CD4-positive, alpha-beta memory T cell (primary cell): Measurements from ENCODE around the gene ETV3. TPM values are rescaled to one million over a fixed set of nuclear protein-coding genes. Genes with fewer than 3 reads are reported as not detected.
A peak's percentile ranks its signal among the peaks of the same experiment; 100 is the strongest.

ENCODE experiments used
- CTCF ChIA-PET: fragments of 350-600 bp; sonication (Branson Sonifier 250); formaldehyde crosslinking; loops from one replicate; lab custom pipeline; 2021; ENCODE audit warnings: inconsistent platforms; ENCODE audit not compliant: partially characterized antibody; lab: Charles Lee
- POLR2A ChIA-PET: fragments of 350-600 bp; sonication (Branson Sonifier 250); formaldehyde crosslinking; loops from one replicate; lab custom pipeline; 2021; ENCODE audit not compliant: partially characterized antibody; lab: Charles Lee
- DNase-seq, 5 donors: peaks; one replicate each; pipeline versions ENCODE4 v3.0.0 to v3.0.0-alpha.2; 2020 to 2022; ENCODE audit warnings: mixed read lengths in 1 of 5
- H3K27ac ChIP-seq: one replicate; pipeline ENCODE4 v1.7.0; 2013; ENCODE audit warnings: low read depth, low read length
- H3K27me3 ChIP-seq: 2 replicates; pipeline ENCODE4 v1.7.0; 2013; ENCODE audit warnings: mild to moderate bottlenecking, low read length, moderate library complexity; ENCODE audit not compliant: insufficient read depth
- H3K36me3 ChIP-seq: 2 replicates; pipeline ENCODE4 v1.7.0; 2013; ENCODE audit warnings: mild to moderate bottlenecking, low read length, moderate library complexity; ENCODE audit not compliant: insufficient read depth
- H3K4me1 ChIP-seq: 2 replicates; pipeline ENCODE4 v1.7.0; 2013; ENCODE audit warnings: mild to moderate bottlenecking, low read length, moderate library complexity; ENCODE audit not compliant: insufficient read depth
- H3K4me3 ChIP-seq, 2 donors: one replicate each; pipeline ENCODE4 v1.7.0; 2013; ENCODE audit warnings: low read length in 2 of 2, mild to moderate bottlenecking in 1 of 2
- H3K9me3 ChIP-seq, 2 donors: one replicate each; pipeline ENCODE4 v1.7.0; 2013; ENCODE audit warnings: low read length in 2 of 2, control low read depth in 1 of 2; ENCODE audit not compliant: control insufficient read depth in 1 of 2
- H3K27ac Mint-ChIP-seq, 7 donors: one replicate each; pipeline ENCODE4 v1.8.0; 2020 to 2021; ENCODE audit warnings: mixed read lengths in 7 of 7, mild to moderate bottlenecking in 6 of 7, inconsistent platforms in 3 of 7, moderate library complexity in 3 of 7
- H3K27me3 Mint-ChIP-seq, 2 donors: one replicate each; pipeline ENCODE4 v1.8.0; 2020 to 2021; ENCODE audit warnings: mixed read lengths in 2 of 2
- H3K36me3 Mint-ChIP-seq, 2 donors: one replicate each; pipeline ENCODE4 v1.8.0; 2020 to 2021; ENCODE audit warnings: mixed read lengths in 2 of 2, inconsistent platforms in 1 of 2, mild to moderate bottlenecking in 1 of 2
- H3K4me1 Mint-ChIP-seq, 4 donors: one replicate each; pipeline ENCODE4 v1.8.0; 2020 to 2021; ENCODE audit warnings: mixed read lengths in 4 of 4, mild to moderate bottlenecking in 1 of 4
- H3K4me3 Mint-ChIP-seq, 8 donors: one replicate each; pipeline ENCODE4 v1.8.0; 2020 to 2021; ENCODE audit warnings: mixed read lengths in 8 of 8, mild to moderate bottlenecking in 7 of 8, moderate library complexity in 6 of 8, inconsistent platforms in 3 of 8
- H3K9me3 Mint-ChIP-seq, 8 donors: one replicate each; pipeline ENCODE4 v1.8.0; 2020 to 2021; ENCODE audit warnings: mixed read lengths in 8 of 8, mild to moderate bottlenecking in 5 of 8, inconsistent platforms in 3 of 8, moderate library complexity in 1 of 8
- intact Hi-C: fragments of 100-400 bp; cut with micrococcal nuclease; formaldehyde crosslinking; loops from one replicate; pipeline ENCODE4 v1.15.1; 2023
- polyA plus RNA-seq, 2 donors: library from polyadenylated mRNA; unstranded; fragments of 300-500 nt; fragmentation: Illumina TruSeq; gene quantifications; one replicate each; pipeline ENCODE4 v1.2.3, GENCODE V29; 2021
- total RNA-seq, 2 experiments: library from RNA; stranded (reverse); gene quantifications; one replicate each; pipeline ENCODE4 v1.2.3, GENCODE V29; 2021

The ETV3 gene
- total and polyA plus RNA-seq, 4 experiments from 2014 or later, result 7.3 to 31.8 (median 20.9) TPM

DNA sequence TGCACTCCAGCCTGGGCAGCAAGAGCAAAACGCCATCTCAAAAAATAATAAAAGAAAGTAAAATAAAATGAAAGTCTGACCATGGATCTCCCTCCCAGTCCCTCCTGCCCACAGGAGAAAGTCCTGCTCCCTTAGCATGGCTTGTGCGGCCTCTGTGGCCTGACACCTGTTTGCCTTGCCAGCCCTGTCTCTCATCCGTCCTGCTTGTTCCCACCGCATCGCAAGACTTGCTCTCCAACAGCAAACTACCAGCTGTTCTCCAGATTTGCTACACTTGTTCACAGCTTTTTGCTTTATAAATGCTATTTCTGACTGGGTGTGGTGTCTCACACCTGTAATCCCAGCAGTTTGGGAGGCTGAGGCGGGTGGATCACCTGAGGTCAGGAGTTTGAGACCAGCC, 41.3 kb downstream of the ETV3 start:
- H3K4me3 ChIP-seq, result no peak overlapping the region
- H3K4me3 Mint-ChIP-seq, result no peak overlapping the region
- H3K9me3 ChIP-seq, result no peaks in the 10 kb centered on the region
- no peak for DNase-seq
- ChIA-PET POLR2A (no interaction called here), CTCF (interaction anchor here (1.2 to 5.9 kb wide), 2 partner anchors 14 to 59 kb away, joined by 3 to 37 read pairs; no protein-coding TSS in a partner anchor)
- no peaks in the 10 kb centered on the region for H3K36me3 ChIP-seq
- H3K27ac ChIP-seq, result no peak overlapping the region
- peaks cover 0 to 2% (median 0%) of the 10 kb centered on the region in 8 donors for H3K9me3 Mint-ChIP-seq
- H3K36me3 Mint-ChIP-seq, result no peaks in the 10 kb centered on the region
- no peaks in the 10 kb centered on the region for H3K27me3 ChIP-seq
- peak overlapping the region in 3 of 7 donors; percentile 25 to 69 (median 48) for H3K27ac Mint-ChIP-seq
- intact Hi-C loops, result no loop called here
- H3K4me1 ChIP-seq, result no peaks in the 10 kb centered on the region
- peaks cover 0 to 4% (median under 1%) of the 10 kb centered on the region in 4 donors for H3K4me1 Mint-ChIP-seq
- H3K27me3 Mint-ChIP-seq, result no peaks in the 10 kb centered on the region

DNA sequence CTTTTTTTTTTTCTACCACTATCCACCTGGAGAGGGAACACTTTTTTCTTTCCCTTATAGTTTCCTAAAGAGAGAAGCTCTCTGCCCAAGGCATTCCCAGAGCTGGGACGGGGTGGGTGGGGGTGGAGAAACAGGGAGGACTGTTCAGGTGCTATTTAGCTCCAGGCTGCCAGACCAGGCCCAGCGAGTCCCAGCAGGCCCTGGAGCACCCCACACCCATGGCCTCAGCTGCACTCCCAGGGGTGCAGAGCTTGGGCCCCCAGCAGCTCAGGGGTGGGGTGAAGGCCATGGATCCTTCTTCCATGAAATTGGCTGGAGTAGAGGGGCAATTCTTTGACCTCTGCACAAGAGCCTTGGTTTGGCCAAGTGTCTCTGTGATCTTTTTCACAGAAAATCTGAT, 42.6 kb downstream of the ETV3 start:
- no peaks in the 10 kb centered on the region for H3K36me3 ChIP-seq
- H3K4me1 Mint-ChIP-seq, result peaks cover 0 to 4% (median under 1%) of the 10 kb centered on the region in 4 donors
- no peaks in the 10 kb centered on the region for H3K36me3 Mint-ChIP-seq
- DNase-seq, result no peak
- no peaks in the 10 kb centered on the region for H3K27me3 Mint-ChIP-seq
- H3K4me3 ChIP-seq, result no peak overlapping the region
- no peaks in the 10 kb centered on the region for H3K27me3 ChIP-seq
- CTCF ChIA-PET, result interaction anchor here (5.9 kb wide), 1 partner anchor 60 kb away, joined by 37 read pairs; no protein-coding TSS in a partner anchor
- H3K9me3 ChIP-seq, result no peaks in the 10 kb centered on the region
- no peak overlapping the region for H3K27ac ChIP-seq
- no peak overlapping the region for H3K27ac Mint-ChIP-seq
- H3K9me3 Mint-ChIP-seq, result peaks cover 0 to 2% (median 0%) of the 10 kb centered on the region in 8 donors
- intact Hi-C loops, result no loop called here
- no peak overlapping the region for H3K4me3 Mint-ChIP-seq
- POLR2A ChIA-PET, result interaction anchor here (1.0 kb wide), 1 partner anchor 38 kb away, joined by 4 read pairs; no protein-coding TSS in a partner anchor
- H3K4me1 ChIP-seq, result peaks cover under 1% of the 10 kb centered on the region

- H3K27ac ChIP-seq, result no peak overlapping the region
- ChIA-PET CTCF (interaction anchor here (5.9 kb wide), 1 partner anchor 61 kb away, joined by 37 read pairs; no protein-coding TSS in a partner anchor), POLR2A (interaction anchor here (1.0 kb wide), 1 partner anchor 38 kb away, joined by 4 read pairs; no protein-coding TSS in a partner anchor)
- Mint-ChIP-seq H3K4me3 (no peak overlapping the region), H3K27me3 (peaks cover under 1% of the 10 kb centered on the region in 2 donors), H3K9me3 (peaks cover 0 to 2% (median 0%) of the 10 kb centered on the region in 8 donors), H3K36me3 (no peaks in the 10 kb centered on the region), H3K27ac (peak overlapping the region in 1 of 7 donors; percentile 36), H3K4me1 (peaks cover 0 to 5% (median 4%) of the 10 kb centered on the region in 4 donors)
- intact Hi-C loops, result no loop called here
- no peaks in the 10 kb centered on the region for H3K9me3 ChIP-seq
- H3K36me3 ChIP-seq, result no peaks in the 10 kb centered on the region
- H3K4me3 ChIP-seq, result no peak overlapping the region
- no peaks in the 10 kb centered on the region for H3K27me3 ChIP-seq
- peaks cover 5% of the 10 kb centered on the region for H3K4me1 ChIP-seq
- no peak for DNase-seq
Observed at GRCh38 chr1:157095091-157095490, 43.1 kb downstream of the ETV3 start.

DNA sequence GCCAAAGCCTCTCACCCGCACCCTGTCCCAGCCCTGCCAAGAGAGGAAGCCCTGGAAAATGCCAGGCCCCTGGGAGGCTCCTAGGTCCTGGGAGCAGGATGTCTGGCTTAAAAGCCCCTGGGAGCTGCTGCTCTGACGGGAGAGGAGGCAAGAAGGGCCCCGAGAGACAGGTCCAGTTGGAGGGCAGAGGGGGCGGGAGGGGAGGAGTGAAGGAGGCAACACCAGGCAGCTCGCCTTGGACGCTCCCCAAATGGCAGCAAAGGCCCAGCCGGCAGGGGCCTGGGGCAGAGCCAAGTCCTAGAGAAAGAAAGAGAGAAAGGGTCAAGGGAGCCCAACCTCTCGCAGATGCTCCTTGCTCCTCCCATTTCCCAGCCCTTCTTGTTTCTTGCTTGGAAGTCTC, 45.4 kb downstream of the ETV3 start:
- peaks cover 2% of the 10 kb centered on the region in 2 donors for H3K27me3 Mint-ChIP-seq
- no peaks in the 10 kb centered on the region for H3K36me3 ChIP-seq
- no peak overlapping the region for H3K27ac ChIP-seq
- no peaks in the 10 kb centered on the region for H3K36me3 Mint-ChIP-seq
- H3K27ac Mint-ChIP-seq, result no peak overlapping the region
- no peak overlapping the region for H3K4me3 ChIP-seq
- intact Hi-C loops, result no loop called here
- POLR2A ChIA-PET, result no interaction called here
- no peak for DNase-seq
- CTCF ChIA-PET, result interaction anchor here (5.9 kb wide), 1 partner anchor 63 kb away, joined by 37 read pairs; no protein-coding TSS in a partner anchor
- peaks cover 5% of the 10 kb centered on the region for H3K4me1 ChIP-seq
- H3K9me3 Mint-ChIP-seq, result peaks cover 0 to 2% (median 0%) of the 10 kb centered on the region in 8 donors
- H3K9me3 ChIP-seq, result no peaks in the 10 kb centered on the region
- no peak overlapping the region for H3K4me3 Mint-ChIP-seq
- H3K27me3 ChIP-seq, result no peaks in the 10 kb centered on the region
- H3K4me1 Mint-ChIP-seq, result peaks cover 0 to 6% (median 4%) of the 10 kb centered on the region in 4 donors

GRCh38 chr1:157091668-157092273, 46.4 kb downstream of the ETV3 start:
- peaks cover 0 to 6% (median 4%) of the 10 kb centered on the region in 4 donors for H3K4me1 Mint-ChIP-seq

DNA sequence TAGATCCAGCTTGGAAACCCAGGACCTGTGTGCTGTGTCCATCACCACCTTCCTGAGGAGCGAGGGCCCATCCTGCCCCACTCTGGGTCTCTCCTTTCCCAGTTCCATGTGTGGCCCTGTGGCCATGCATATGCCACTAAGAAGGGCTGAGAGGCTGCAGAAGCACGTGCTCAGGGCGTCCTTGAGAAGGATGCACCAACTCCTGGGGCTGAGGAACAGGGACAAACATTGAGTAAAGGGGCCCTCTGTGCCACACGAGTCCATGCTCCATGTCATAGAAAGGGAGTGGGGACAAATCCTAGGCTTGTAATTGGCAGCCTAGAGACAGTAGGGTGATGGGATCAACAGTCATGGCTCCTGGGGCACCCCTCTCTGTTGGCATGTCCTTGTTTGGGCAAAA, 47.0 kb downstream of the ETV3 start:
- no peaks in the 10 kb centered on the region for H3K9me3 ChIP-seq
- no peaks in the 10 kb centered on the region for H3K36me3 Mint-ChIP-seq
- no peak overlapping the region for H3K4me3 ChIP-seq
- peaks cover 2% of the 10 kb centered on the region in 2 donors for H3K27me3 Mint-ChIP-seq
- no peak overlapping the region for H3K27ac ChIP-seq
- ChIA-PET POLR2A (interaction anchor here (2.9 kb wide), 1 partner anchor 64 kb away, joined by 30 read pairs; no protein-coding TSS in a partner anchor), CTCF (interaction anchor here (0.8 to 7.0 kb wide), 13 partner anchors 10 to 87 kb away, joined by 3 to 460 read pairs (median 11); partner anchors contain the start of gene ETV3)
- no peaks in the 10 kb centered on the region for H3K36me3 ChIP-seq
- no peak for DNase-seq
- H3K27ac Mint-ChIP-seq, result no peak overlapping the region
- intact Hi-C loops, result no loop called here
- H3K27me3 ChIP-seq, result no peaks in the 10 kb centered on the region
- H3K4me1 Mint-ChIP-seq, result peaks cover 0 to 6% (median 4%) of the 10 kb centered on the region in 4 donors
- H3K4me3 Mint-ChIP-seq, result no peak overlapping the region
- no peaks in the 10 kb centered on the region for H3K9me3 Mint-ChIP-seq
- H3K4me1 ChIP-seq, result peaks cover 5% of the 10 kb centered on the region

More at GRCh38 chr1:157091668-157092273, 46.4 kb downstream of the ETV3 start:
- Histone ChIP-seq H3K27ac (no peak overlapping the region), H3K4me1 (peaks cover 5% of the 10 kb centered on the region), H3K36me3 (no peaks in the 10 kb centered on the region), H3K27me3 (no peaks in the 10 kb centered on the region), H3K9me3 (no peaks in the 10 kb centered on the region), H3K4me3 (no peak overlapping the region)
- Mint-ChIP-seq H3K4me3 (no peak overlapping the region), H3K9me3 (no peaks in the 10 kb centered on the region), H3K27me3 (peaks cover 2% of the 10 kb centered on the region in 2 donors), H3K36me3 (no peaks in the 10 kb centered on the region), H3K27ac (no peak overlapping the region)
- intact Hi-C loops, result no loop called here
- no peak for DNase-seq
- ChIA-PET POLR2A (no interaction called here), CTCF (interaction anchor here (7.0 kb wide), 1 partner anchor 64 kb away, joined by 460 read pairs; no protein-coding TSS in a partner anchor)

- Histone ChIP-seq H3K4me3 (no peak overlapping the region), H3K27me3 (no peaks in the 10 kb centered on the region), H3K9me3 (no peaks in the 10 kb centered on the region), H3K27ac (no peak overlapping the region), H3K4me1 (peaks cover 5% of the 10 kb centered on the region), H3K36me3 (no peaks in the 10 kb centered on the region)
- Mint-ChIP-seq H3K9me3 (no peaks in the 10 kb centered on the region), H3K36me3 (no peaks in the 10 kb centered on the region), H3K4me3 (no peak overlapping the region), H3K27me3 (peaks cover 2% of the 10 kb centered on the region in 2 donors), H3K4me1 (peaks cover 0 to 6% (median 3%) of the 10 kb centered on the region in 4 donors), H3K27ac (peak overlapping the region in 1 of 7 donors; percentile 37)
- ChIA-PET CTCF (interaction anchor here (0.8 to 7.0 kb wide), 17 partner anchors 9 to 92 kb away, joined by 3 to 460 read pairs (median 8); partner anchors contain the start of gene ETV3), POLR2A (interaction anchor here (2.9 kb wide), 1 partner anchor 64 kb away, joined by 30 read pairs; no protein-coding TSS in a partner anchor)
- DNase-seq, result no peak
- intact Hi-C loops, result loop anchor here (1.0 kb wide), 1 partner anchor 66 kb away; no protein-coding TSS in a partner anchor
Observed at GRCh38 chr1:157090771-157091170, 47.4 kb downstream of the ETV3 start.
